Measurements from ENCODE around the gene ZBED1.

Gene ZBED1

DNA sequence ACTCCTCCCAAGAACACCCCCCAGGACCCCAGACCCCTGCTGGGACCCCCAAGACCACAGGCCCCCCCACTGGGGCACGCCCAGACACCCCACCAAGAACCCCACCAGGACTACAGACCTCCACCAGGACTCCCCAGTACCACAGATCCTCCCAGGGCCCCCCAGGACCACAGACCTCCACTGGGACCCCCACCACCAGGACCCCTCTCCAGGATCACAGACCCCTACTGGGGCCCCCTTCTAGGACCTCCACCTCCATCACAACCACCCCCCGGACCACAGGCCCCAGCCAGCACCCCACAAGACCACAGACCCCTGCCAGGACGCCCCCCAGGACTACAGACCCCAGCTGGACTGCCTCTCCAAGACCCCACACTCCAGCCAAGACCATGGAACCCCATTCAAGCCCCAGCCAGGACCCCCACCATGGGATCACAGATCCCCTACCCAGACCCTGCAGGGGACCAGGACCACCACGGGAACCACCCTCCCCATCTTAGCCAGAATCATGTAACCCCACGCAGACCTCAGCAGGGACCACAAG, 855 bp upstream of the ZBED1 start:
- no peak for DNase-seq
- in situ Hi-C loops (cut with HindIII; ENCODE audit: low pct_ligation_motif_present, low pct_unique_long_range_greater_than_20kb, low sequenced_read_pairs): no loop called here

DNA sequence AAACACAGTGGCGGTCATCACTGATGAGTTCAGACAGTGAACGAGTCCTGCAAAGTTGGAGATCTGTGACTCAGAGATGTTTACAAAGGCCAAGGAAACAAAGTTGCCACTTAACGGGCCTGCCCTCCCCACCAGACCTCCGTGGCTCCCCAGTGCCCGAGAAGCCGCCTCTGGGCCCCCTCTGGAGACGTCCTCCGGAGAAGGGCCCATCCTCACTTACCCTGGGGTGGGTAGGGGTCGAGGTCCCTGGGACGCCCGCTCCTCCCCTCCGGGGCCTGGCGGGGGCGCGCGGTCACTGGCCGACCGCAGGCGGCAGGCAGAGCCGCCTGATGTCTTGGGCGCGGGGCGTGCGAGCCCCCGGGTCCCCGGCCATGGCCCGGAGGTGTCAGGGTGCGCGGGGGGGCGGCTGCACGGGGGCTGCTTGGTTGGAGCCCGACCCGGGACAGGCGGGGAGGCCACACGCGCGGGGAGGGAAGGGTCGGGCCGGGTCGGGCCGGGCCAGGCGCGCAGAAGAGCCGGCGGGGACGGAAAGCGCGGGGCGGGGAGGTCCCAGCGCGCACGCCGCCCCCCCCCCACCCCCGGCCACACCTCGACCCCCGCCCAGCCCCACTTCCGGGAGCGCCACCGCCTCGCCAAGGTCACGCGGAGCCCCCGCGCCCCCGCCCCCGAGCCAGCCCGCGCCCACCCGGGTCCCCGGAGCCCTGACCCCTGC, 529 bp downstream of the ZBED1 start:
- peak; percentile 27 for DNase-seq
- in situ Hi-C loops (cut with HindIII; ENCODE audit: low pct_ligation_motif_present, low pct_unique_long_range_greater_than_20kb, low sequenced_read_pairs): no loop called here

- no peak for DNase-seq
- in situ Hi-C loops (cut with HindIII; ENCODE audit: low pct_ligation_motif_present, low pct_unique_long_range_greater_than_20kb, low sequenced_read_pairs): no loop called here
Observed at GRCh38 chrX:2499507-2499906, 1.3 kb downstream of the ZBED1 start.

DNA sequence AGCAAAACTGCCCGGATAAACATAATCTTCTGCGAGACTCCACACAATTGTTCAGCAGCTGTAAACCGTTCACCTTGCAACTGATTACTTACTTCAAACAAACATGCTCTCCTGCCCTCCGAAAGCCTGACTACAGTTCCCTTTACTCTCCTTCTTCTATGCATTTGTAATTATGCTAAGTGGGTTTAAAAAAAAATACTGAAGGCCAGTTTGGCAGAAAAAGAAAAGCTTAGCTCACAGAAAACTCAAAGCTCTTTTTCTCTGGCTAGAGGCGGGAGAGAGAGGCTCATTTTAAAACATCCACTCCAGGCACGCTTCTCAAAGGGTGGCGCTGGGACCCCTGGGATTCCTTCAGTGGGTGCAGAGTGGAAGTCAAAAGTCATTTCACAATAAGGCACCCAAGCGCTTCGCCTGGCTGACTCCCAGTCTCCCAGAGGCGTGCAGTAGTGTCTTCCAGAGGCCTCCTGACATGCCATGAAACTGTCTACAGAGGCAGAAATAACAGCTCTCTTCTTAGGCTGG, 1.9 kb downstream of the ZBED1 start:
- DNase-seq: peak; percentile 24
- in situ Hi-C loops (cut with HindIII; ENCODE audit: low pct_ligation_motif_present, low pct_unique_long_range_greater_than_20kb, low sequenced_read_pairs): no loop called here

DNA sequence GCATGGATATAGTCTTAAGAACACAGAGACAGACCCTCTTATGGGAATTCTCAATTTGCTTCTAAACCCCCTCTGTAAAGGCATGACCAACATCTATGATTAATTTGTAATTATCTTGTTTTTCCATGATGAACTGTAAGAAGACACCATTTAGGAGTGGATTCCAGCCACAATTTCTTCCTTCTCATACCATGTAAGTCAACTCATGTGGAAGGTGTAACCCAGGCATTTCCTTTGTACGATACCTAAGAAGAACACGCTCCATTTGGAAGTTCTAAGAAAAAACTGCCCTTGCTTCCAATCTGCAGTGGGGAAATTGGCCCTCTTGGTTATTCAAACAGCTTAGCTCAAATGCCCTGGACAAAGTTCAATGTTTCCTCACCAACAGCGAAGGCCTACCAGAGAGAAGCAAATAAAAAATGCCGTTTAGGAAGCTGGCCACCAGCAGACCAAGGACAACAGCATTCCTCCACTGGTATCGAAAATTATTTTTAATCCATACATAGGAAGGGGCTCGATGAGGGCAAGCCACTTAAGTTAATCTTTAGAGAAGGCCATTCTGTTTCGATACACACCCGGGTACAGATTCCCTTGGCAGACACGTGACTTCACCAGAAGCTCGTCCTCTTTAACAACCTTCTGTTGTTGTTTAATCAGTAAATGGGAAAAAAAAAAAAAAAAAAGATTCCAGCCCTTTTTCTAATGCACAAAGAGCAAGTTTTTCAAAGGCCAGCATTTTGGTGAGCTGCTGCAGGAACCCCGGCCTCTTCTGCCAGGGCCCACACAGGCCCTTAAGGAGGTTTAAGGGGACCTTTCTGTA, 2.6 kb downstream of the ZBED1 start:
- in situ Hi-C loops (cut with HindIII; ENCODE audit: low pct_ligation_motif_present, low pct_unique_long_range_greater_than_20kb, low sequenced_read_pairs): no loop called here
- peak; percentile 6 for DNase-seq

DNA sequence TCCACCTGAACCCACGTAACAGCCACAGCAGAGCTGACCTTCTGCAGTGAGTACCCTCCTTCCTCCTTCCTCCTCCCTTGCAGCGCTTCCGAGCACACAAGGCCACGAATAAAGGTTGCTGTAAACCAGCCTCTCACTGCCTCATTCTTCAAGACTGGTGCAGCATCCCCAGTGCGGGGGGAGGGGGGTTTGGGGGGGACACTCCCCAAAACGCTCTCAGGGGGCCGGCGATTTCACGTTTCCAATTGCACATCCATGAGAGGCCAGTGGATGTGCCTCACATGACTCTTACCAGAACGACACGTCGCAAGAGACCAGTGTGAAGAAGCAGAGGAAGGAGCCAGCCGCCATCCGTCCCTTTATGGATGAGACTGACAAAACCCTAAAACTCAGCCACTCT, 5.2 kb downstream of the ZBED1 start:
- DNase-seq: no peak

GRCh38 chrX:2492531-2493218, 8.1 kb downstream of the ZBED1 start:
- DNase-seq: no peak

More for the DNA sequence above, 5.2 kb downstream of the ZBED1 start:
- in situ Hi-C loops (cut with HindIII; ENCODE audit: low pct_ligation_motif_present, low pct_unique_long_range_greater_than_20kb, low sequenced_read_pairs): no loop called here

GRCh38 chrX:2490634-2491033, 10.1 kb downstream of the ZBED1 start:
- DNase-seq: no peak

More at GRCh38 chrX:2492531-2493218, 8.1 kb downstream of the ZBED1 start:
- in situ Hi-C loops (cut with HindIII; ENCODE audit: low pct_ligation_motif_present, low pct_unique_long_range_greater_than_20kb, low sequenced_read_pairs): no loop called here

GRCh38 chrX:2489446-2490445, 11.0 kb downstream of the ZBED1 start:
- in situ Hi-C loops (cut with HindIII; ENCODE audit: low pct_ligation_motif_present, low pct_unique_long_range_greater_than_20kb, low sequenced_read_pairs): no loop called here
- no peak for DNase-seq

More at GRCh38 chrX:2490634-2491033, 10.1 kb downstream of the ZBED1 start:
- in situ Hi-C loops (cut with HindIII; ENCODE audit: low pct_ligation_motif_present, low pct_unique_long_range_greater_than_20kb, low sequenced_read_pairs): no loop called here

DNA sequence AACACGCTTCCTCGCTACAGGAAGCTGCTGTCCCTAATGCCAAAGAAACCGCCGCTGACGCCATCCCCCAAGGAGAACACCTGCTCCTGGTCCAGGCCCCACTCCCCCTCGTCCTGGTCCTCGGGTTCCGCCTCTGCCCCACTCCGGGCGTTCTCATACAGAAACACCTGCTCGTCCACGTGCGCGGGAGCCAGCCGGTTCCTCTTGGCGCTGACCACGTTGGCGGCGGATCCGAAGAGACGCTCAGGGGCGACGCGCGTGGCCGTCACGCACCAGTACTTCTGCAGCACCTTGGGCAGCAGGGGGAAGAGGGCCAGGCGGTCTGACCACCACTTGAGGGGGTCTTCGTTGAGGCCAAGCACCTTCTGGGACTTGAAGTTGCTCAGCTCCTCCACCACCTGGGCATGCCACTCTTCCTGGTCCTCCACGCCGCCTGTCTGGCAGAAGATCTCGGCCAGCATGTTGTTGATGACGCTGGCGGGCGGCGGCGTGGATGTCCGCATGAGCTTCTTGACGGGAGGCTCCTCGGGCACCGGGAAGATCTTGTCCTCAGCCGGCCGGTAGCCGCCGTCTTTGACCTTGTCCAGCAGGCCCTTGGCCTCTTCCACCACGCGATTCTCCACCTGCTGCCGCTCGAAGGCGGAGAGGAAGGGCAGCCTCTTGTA, 12.0 kb downstream of the ZBED1 start:
- in situ Hi-C loops (cut with HindIII; ENCODE audit: low pct_ligation_motif_present, low pct_unique_long_range_greater_than_20kb, low sequenced_read_pairs): no loop called here
- DNase-seq: no peak

- no peak for DNase-seq
- in situ Hi-C loops (cut with HindIII; ENCODE audit: low pct_ligation_motif_present, low pct_unique_long_range_greater_than_20kb, low sequenced_read_pairs): no loop called here
Observed at GRCh38 chrX:2487366-2487765, 13.4 kb downstream of the ZBED1 start.

DNA sequence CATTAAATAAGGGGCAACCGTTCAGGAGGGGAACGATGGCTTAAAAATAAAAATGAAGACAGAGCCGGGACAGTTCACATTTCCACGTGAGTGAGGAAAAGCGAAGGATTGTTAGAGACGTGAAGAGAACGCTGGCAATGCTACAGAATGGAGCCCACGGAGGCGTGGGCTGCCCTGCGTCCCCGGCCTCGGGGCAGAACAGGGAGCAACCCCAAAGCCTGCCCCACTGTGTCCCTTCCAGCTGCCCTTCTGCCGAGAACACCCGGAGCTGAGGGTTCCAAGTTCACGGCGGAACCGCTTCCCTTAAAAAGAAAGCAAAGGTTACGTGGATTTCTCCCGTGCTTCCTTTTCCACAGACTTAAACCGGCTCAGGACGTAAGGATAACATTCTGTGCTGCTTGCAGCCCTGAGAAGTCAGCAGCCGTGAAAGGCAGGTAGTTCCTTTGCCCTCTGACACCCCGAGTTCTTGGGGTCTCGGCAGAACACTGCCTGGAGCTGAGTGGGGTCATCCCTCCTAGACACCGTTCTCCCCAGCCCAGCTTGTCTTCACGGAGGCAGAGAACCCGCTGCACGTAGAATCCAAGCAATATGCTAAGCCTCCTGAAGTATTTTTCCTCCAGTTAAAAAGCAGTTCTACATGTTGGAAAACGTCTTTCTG, 14.2 kb downstream of the ZBED1 start:
- DNase-seq: no peak
- in situ Hi-C loops (cut with HindIII; ENCODE audit: low pct_ligation_motif_present, low pct_unique_long_range_greater_than_20kb, low sequenced_read_pairs): no loop called here

- in situ Hi-C loops (cut with HindIII; ENCODE audit: low pct_ligation_motif_present, low pct_unique_long_range_greater_than_20kb, low sequenced_read_pairs): no loop called here
- no peak for DNase-seq
Observed at GRCh38 chrX:2485789-2486345, 14.9 kb downstream of the ZBED1 start.

DNA sequence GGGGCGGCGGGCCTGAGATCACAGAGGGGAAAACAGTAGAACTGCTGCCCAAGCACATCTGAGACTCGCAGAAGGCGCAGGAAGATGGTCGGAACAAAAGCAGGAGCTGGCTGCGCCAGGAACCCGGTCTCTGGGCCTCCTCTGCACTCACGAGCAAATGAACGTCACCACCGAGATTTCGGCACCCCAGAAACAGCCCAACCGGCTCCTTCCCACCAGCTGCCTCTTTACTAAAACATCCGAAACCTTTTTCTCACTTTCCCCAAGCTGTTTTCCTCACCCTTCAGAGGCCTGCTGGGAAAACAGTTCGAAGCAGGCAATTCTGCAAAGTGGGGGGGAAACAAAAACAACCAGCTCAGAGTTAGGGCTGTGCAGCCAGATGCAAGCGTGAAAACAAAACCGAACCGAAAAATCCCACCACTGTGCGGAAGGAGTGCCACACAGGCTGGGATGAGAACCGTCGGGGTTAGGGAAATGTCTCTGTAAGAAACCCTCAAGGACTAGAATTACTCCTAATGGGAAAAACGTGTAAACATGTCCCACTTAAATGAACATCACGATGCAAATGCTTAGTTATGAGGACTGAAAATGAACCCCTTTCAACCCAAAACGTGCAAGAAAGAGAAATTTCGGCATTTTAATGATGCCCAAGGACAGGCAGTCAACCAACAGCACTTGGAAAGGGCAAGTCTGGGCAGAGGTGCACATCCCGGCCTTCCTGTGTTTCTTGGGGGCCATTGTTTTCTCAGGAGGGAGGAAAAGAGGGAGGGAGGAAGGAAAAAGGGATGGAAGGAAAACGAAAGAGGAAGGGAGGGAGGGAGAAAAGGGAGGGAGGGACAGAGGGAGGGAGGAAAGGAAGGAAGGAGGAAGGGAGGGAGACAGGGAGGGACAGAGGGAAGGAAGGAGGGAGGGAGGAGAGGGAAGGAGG, 15.8 kb downstream of the ZBED1 start:
- DNase-seq: no peak
- in situ Hi-C loops (cut with HindIII; ENCODE audit: low pct_ligation_motif_present, low pct_unique_long_range_greater_than_20kb, low sequenced_read_pairs): no loop called here

DNA sequence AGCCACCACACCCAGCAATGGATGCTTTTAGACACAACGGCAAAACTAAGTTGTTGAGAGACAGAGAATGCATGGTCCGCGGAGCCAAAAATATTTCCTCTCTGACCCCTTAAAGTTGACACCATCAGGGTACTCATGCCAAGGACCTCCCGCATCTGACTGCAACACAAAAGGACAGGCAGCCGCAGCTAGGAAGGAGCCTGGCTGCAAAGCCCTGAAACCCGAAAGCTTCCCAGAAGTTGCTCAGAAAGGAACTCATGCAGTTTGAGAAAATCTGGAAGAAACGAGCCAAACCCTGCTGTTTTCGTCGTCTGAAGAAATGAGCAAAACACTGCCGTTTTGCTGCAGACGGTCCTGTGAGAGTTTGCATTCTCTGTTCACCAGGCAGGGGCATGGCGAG, 16.5 kb downstream of the ZBED1 start:
- in situ Hi-C loops (cut with HindIII; ENCODE audit: low pct_ligation_motif_present, low pct_unique_long_range_greater_than_20kb, low sequenced_read_pairs): no loop called here
- DNase-seq: no peak
